A172 (cell line): ENCODE data around the gene ANKRD6. TPM values are rescaled to one million over a fixed set of nuclear protein-coding genes. Genes with fewer than 3 reads are reported as not detected.

ENCODE experiments used
- DNase-seq: peaks from one replicate; pipeline ENCODE4 v3.0.0-alpha.2; 2015; ENCODE audit warnings: low spot score
- total RNA-seq: library from RNA; depleted of rRNA; stranded (reverse); fragments of >200 nt; shearing (Covaris generic); gene quantifications from 2 replicates; pipeline ENCODE4 v1.2.3, GENCODE V29; 2014; rRNA removed

ANKRD6 gene
- total RNA-seq, 1 experiment from 2014 or later: 10.7 TPM

DNA sequence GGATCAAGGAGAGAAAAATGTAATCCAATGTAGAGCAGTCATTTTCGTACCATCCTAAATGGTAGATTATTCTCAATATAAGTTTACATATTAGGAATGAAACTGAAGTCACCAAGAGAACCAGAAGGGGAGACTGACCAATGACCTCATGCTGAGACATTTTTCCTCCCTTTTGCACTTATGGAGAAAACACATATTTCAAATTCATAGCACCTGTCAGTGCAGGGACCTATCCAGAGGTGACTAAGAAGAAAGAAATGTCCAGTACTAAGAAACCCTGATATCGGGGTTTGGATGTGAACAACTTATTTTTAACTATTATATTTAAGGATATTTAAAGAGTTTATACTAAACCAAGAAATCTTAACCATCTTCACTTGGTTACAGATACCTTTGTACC is 222.2 kb downstream of the ANKRD6 start:
- DNase-seq: peak; percentile 56

- DNase-seq: no peak
Observed at GRCh38 chr6:89657445-89658158, 224.7 kb downstream of the ANKRD6 start.

GRCh38 chr6:89660981-89661380 is 228.0 kb downstream of the ANKRD6 start:
- DNase-seq: no peak

GRCh38 chr6:89661559-89661958 is 228.6 kb downstream of the ANKRD6 start:
- DNase-seq: no peak

DNA sequence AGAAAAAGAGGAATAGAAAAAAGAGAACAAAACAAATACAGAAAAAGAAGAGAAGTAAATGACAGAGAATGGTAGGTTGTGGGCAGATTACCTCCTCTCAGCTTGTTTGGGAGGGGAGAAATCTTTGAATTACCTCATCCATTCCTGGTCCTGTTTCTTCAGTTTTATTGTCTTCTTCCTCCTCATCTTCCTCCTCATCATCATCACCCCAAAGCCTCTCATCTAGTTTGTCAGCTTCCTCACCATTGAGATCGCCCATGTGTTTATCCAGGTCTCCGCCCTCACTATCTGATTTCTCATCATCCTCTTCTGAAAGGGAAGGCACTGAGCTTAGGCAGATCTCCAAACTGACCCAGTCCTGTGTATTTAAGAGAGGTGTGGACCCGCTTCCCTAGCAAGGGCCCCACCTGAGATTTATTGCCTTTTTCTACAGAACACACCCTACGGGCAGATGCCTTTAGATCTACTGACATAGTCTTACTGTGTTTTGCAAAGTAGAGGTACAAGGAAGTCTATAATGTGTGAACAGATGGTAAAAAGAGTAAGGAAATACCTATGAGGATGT is 229.8 kb downstream of the ANKRD6 start:
- DNase-seq: no peak

- DNase-seq: no peak
Observed at GRCh38 chr6:89667872-89668556, 235.1 kb downstream of the ANKRD6 start.

GRCh38 chr6:89669002-89669401 is 236.1 kb downstream of the ANKRD6 start:
- no peak for DNase-seq

DNA sequence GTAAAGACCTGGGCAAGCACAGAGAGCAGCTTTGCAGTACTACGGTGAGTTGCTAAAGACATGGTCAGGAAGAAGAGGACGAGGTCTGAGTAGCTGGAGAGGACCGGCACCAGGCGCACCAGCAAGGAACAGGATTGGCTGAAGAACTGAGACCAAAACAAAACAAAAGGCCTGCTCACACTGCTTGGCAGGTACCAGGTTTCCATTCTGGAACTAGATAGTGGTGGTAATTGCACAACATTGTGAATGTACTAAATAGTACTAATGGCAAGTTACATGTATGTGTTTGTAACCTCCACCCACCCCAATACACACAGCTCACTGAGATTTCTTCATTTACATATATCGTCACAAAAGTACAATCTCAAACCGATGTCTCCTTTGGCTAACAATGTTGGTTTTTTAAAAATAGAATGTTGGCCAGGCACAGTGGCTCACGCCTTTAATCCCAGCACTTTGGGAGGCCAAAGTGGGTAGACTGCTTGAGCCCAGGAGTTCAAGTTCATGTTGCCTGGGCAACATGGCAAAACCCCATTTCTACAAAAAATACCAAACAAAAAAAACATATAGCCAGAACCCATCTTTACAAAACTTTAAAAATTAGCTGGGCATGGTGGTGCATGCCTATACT is 238.1 kb downstream of the ANKRD6 start:
- no peak for DNase-seq

- DNase-seq: no peak
Observed at GRCh38 chr6:89675949-89676748, 243.2 kb downstream of the ANKRD6 start.

DNA sequence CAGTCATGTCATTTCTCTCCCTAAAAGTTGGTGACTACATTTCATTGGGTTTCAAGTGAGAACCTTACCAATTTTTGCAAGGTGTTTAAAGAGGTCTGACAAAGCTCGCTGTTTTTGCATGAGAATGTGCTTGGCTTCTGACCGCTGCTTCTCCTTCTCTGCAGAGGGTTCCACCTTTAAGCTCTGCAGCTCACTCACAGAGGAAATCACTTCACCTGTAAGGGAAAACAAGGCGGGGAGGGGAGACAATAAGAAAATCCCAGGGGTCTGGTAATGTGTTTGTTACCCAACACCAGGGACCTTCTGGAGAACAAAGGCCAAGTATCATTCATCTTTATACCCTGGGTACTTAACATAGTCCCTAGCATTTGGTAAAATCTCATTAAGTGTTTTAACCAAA is 245.6 kb downstream of the ANKRD6 start:
- DNase-seq: no peak

- no peak for DNase-seq
Observed at GRCh38 chr6:89679215-89680120, 246.5 kb downstream of the ANKRD6 start.

DNA sequence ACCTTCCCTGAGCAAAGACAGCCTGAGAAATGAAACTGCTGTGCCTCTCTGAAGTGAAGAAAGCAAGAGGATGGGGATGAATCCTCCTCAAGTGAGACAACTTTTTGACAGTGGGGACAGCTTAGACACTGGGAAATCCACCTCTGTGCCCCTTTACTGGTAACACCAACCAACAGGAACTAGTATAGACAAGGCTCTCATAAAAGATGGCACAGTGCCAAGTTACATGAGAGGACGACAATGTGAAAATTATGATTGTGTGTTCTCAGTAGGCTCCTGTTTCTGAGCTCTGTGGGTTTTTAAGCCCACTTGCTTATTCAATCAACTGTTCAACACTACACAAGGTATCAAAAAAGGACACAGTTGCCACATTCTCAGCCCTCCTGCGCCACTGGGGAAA is 247.2 kb downstream of the ANKRD6 start:
- no peak for DNase-seq

GRCh38 chr6:89680551-89680950 is 247.6 kb downstream of the ANKRD6 start:
- DNase-seq: no peak

- DNase-seq: no peak
Observed at GRCh38 chr6:89681983-89682564, 249.1 kb downstream of the ANKRD6 start.

DNA sequence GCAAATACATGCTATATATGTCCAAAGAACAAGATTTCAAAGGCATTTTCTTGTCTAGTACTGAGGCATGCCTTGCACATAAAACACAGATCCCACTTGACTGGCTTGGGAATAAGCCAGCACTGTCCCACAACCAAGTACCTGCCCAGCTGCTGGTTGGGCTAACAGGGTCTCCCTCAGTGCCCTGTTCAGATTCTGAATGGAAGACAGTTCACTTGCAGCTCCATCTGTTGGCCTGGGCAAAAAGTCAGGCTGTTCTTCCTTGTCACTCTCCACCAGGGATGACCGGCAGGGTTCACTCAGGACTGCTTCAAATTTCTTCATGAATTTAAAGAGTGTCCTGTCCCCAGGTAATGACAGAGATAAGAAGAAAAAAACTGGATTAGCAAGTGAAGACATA is 250.0 kb downstream of the ANKRD6 start:
- no peak for DNase-seq

Other genes starting within 250 kb of the ANKRD6 start
- gene GABRR1, start 215.8 kb upstream of the ANKRD6 start, total RNA-seq: 0.02 TPM in 1 of 2 replicates, not detected in the other
- not detected in 2 replicates for gene GABRR2, start 117.9 kb upstream of the ANKRD6 start, total RNA-seq
- 36.5 and 39.4 TPM in 2 replicates for gene UBE2J1, start 80.4 kb upstream of the ANKRD6 start, total RNA-seq
- 33.5 and 38.3 TPM in 2 replicates for gene RRAGD, start 20.9 kb upstream of the ANKRD6 start, total RNA-seq
- 38.3 and 40.4 TPM in 2 replicates for gene LYRM2, start 205.6 kb downstream of the ANKRD6 start, total RNA-seq